ENCODE measurements around the gene MOV10L1. TPM values are rescaled to one million over a fixed set of nuclear protein-coding genes. Genes with fewer than 3 reads are reported as not detected.

Gene MOV10L1
- polyA plus RNA-seq, 3 donors: 0.31 to 0.92 (median 0.79) TPM

DNA sequence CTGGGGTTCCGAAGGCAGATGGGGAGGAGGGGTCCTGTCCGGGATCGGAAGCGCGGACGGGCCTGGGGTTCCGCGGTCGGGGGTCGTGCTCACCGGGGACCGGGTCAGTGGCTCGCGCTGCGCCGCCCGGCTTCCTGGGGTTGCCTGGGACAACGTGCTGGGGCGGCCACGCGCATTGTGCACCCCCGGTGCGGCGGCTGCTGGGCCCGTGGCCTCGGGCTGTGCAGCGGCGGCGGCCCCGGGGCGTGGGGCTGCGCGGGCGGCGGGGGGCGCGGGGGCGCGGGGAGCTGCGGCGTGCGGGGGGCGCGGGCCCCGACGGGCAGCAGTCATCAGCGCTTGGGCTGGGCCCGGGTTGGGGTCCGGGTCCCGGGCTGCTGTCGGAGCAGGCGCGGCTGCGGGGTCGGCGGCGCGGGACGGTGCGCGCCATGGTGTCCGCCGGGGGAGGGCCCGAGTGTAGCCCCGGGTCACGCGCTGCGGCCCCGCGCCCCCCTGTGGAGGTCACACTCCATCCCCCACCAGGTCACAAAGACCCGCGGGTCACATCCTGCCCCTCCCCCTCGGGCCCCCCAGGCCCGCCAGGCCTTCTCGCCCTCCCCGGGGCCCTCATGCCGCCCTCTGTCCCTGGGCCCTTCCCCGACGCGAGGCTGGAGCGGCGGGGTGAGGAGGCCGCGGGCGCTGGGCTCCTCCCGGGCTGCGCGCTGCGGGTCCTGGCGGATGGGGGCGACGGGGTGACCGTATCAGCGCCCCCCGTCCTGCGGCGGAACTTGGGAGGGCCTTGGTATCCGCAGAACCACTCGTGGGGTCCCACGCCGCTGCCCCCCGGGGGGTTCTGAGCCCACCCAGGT, 31.5 kb upstream of the MOV10L1 start, which contains the start of gene TTLL8:
TTLL8 (minus strand) TSS at position 238 of the 845 bp plus-strand sequence.
- 11 to 25% (median 12%) methylated on average over 29 to 99 of the region's 102 CpGs for WGBS, 3 donors

DNA sequence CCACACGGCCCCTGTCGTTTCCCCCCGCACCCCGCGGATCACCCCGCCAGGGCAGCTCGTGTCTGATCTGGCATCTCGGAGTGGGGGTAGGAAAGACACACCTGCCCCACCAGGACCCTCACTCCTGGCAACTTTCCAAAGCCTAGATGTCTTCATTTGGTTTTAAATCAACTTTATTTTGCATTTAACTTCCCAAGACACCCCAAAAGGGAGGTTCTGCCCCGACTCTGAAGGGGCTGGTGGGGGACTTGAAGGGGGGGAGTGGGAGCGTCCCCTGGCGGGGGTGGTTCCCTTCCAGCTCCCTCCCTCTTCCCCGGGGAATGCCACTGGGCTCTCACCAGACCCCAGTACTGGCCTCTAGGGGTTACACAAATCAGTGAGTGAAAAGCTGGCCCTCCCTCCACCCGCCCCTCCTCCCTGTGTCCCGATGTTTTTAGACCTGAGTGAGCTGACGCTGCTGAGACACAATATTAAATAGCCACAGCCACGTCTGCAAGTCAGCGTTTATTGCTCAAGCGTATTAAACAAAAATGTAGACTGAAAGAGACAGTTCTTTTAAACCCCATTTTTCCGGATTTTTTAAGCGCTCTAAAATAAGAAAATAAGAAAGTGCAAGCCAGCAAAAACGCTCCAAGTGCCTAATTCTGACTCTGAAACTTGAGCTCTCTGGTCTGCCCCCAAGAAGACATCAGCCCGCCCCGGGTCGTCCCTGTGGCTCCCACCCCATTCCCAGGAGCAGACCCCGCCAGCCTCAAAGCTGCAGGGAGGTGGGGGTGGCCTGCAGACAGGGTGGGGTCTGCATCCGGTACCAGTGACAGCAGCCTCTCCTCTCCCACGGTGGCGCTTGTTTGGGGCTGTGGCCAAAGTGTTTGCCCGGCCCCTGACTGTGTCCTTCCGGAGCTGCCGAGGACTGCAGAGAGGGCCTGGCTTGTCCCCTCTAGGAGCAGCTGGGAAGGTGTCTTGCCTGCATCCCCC, 30.6 kb upstream of the MOV10L1 start:
- 17 to 44% (median 21%) methylated on average over 30 to 31 of the region's 31 CpGs for WGBS, 3 donors
- no peak overlapping the region for H3K27ac ChIP-seq (ENCODE audit: low read depth, low read length)

More for the DNA sequence above, 31.5 kb upstream of the MOV10L1 start, which contains the start of gene TTLL8:
- no peak within 1 kb of the TSS for H3K27ac ChIP-seq (ENCODE audit: low read depth, low read length)

DNA sequence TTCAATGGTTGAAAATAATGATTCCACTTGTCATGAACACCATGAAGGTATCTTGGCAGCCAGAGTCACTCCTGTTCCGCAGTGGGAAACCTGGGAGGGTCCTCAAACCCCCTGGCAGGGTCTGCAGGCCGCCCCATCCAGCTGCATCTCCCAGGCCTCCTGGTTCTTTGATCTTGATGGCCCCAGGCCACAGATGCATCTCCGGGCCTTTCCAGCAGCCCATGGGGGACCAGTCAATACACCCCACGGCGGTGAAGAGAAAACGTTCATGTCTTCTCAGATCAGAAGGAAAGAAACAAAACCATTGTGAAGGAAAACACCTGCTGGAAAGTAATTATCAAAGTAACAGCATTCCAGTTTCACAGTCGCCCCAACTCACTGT, 29.9 kb upstream of the MOV10L1 start:
- 84 to 90% (median 89%) methylated on average over 7 of the region's 7 CpGs for WGBS, 3 donors

DNA sequence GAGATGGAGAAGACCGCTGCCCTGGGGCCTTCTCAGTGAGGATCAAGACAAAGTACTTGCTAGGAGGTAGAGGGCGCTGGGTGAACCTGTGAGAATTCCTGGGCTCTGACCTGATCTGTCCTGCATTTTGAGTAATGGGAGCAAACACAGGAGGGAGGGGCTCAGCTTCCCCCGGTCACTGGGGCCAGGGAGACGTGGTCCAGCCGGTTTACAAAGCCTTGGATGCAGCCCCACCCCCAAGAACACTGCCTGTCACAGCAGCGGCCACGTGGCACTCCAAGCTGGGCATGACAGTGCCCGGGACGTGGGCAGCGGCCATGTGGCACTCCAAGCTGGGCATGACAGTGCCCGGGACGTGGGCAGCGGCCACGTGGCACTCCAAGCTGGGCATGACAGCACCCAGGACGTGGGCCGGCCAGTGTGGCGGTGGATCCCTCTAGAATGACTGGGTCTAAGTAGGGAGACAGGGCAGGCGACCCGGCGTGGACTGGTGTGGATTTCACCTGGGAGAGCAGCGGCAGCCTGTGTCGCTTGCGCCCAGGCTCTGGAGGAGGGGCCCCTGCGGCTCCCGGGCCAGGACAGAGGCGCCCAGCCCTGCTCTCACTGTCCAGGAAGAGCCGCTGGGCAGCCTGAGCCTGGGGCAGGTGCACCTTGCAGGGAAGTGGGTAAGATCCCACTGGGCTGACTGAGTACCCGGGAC, 29.2 kb upstream of the MOV10L1 start:
- 42 to 76% (median 69%) methylated on average over 27 to 28 of the region's 28 CpGs for WGBS, 3 donors
- H3K27ac ChIP-seq (ENCODE audit: low read depth, low read length): no peak overlapping the region

More for the DNA sequence above, 29.9 kb upstream of the MOV10L1 start:
- H3K27ac ChIP-seq (ENCODE audit: low read depth, low read length): no peak overlapping the region

DNA sequence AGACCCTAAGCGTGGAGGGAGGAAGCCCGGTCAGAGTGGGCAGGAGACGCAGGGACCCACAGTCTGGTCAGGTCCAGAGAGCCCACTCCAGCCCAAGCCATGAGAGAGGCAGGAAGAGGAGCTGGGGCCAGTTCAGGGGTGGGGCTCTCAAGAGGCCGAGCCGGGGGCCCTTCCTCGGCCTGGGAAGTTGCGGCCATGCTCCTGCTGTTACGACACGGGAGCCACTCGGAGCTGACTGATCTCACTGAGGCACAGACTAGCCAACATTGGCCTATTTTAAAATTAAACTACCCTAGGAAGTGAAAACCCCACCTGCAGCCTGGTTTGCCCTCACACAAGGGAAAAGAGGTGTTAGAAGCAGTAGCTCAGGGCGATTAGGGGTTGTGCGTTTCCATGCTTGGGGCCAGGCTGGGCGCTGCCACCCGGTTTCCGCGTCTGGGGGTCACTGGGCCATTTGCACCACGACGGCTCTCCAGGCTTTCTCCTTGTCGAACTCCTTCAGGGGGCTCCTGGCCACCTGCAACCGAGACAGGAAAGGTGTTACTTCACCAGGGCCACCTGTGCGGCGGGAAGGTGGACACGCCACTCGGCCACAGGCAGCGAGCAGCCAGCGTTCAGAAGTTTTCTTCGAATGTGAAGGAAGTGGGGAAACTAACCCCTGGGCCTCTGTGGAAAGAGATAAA, 28.5 kb upstream of the MOV10L1 start:
- 40 to 80% (median 49%) methylated on average over 27 of the region's 27 CpGs for WGBS, 3 donors
- H3K27ac ChIP-seq (ENCODE audit: low read depth, low read length): no peak overlapping the region

DNA sequence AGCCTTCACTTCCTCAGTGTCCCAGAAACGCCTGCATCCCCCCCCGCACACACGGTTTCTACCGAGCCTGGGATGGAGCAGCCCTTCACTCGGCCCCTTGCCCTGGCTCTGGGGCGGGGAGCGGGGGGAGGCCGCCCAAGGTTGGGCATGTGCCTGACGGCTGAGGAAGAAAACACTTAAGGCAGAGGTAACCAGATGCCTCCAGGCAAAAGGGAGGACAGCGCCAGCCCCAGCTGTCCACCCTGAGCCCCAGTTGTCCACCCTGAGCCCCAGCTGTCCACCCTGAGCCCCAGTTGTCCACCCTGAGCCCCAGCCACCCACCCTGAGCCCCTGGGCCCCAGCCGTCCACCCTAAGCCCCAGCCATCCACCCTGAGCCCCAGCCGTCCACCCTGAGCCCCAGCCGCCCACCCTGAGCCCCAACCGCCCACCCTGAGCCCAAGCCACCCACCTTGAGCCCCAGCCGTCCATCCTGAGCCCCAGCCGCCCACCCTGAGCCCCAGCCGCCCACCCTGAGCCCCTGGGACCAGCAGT, 27.9 kb upstream of the MOV10L1 start:
- WGBS, 3 donors: 54 to 88% (median 63%) methylated on average over 15 to 17 of the region's 17 CpGs
- no peak overlapping the region for H3K27ac ChIP-seq (ENCODE audit: low read depth, low read length)

DNA sequence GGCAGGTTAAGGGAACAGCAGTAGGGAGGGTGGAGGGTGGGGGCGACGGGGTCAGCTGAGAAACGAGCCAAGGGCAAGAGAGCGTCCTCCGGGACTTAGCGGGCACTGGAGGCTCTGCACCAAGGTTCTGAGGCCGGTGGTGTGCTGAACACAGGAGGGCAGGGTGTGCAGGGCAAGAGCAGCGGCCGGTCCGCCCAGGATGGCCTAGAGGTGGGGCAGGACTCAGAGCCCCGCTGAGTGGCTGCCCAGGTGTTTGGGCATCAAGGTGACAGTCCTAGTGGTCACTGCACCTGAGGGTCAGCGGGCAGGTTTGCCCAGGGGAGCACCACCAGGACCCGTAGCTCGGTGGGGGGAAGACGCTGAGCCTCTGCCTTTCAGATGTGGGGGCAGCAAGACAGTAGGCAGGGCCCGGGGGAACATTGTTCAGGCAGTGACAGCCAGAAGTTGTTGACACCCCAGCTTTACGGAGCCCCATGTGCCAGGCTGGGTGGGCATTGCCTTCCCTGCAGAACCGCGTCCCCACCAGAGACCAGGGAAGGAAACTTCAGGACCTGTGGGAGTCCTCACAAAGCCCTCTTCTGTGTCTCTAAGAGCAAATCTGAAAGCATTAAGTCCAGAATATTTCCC, 27.2 kb upstream of the MOV10L1 start:
- WGBS, 3 donors: 90 to 92% (median 90%) methylated on average over 19 of the region's 19 CpGs
- H3K27ac ChIP-seq (ENCODE audit: low read depth, low read length): no peak overlapping the region

DNA sequence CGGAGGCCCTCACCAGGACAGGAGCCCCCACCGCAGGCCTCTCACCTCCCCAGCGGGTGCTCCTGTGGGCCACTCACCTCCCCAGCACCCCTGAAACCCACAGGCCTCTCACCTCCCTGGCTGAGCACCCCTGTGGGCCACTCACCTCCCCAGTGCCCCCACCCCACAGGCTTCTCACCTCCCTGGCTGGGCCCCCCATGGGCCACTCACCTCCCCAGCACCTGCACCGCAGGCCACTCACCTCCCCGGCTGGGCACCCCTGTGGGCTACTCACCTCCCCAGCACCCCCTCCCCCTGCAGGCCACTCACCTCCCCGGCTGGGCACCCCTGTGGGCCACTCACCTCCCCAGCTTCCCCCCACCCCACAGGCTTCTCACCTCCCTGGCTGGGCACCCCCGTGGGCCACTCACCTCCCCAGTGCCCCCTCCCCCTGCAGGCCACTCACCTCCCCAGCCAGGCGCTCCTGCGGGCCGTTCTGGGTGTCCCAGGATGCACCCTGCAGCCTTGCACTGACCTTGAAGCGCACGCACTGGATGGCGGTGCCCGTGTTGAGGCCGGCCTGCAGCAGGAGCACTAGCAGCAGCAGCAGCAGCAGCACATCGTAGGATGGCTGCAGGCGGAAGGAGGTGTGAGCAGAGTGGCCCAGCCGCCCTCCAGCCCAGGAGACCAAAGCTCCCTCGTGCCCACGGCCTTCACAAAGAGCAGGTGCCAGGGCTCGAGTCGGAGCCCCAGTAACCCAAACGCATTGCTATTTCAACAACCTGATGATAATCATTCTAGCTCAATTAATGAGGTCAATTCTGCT, 26.0 kb upstream of the MOV10L1 start:
- 62 to 85% (median 81%) methylated on average over 20 to 23 of the region's 23 CpGs for WGBS, 3 donors
- H3K27ac ChIP-seq (ENCODE audit: low read depth, low read length): no peak overlapping the region

DNA sequence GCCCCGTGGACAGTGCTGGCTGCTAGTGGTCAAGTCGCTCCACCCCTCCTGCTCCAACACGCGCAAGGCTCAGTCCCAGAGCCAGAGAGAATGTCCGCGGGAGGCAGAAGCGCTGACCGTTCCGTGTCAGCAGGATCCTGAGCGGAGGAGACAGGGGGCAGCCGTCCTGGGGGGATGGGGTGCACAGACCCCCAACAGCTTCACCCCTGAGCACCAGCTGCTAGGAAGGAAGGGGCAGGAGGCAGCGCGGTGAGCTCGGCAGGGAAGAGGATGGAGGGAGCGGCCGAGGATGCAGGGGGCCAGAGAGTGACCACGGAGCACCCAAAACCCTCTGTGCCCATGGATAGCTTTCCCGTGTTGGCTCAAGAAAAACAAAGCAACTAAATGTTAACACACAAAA, 25.4 kb upstream of the MOV10L1 start:
- no peak overlapping the region for H3K27ac ChIP-seq (ENCODE audit: low read depth, low read length)
- 65 to 73% (median 73%) methylated on average over 18 of the region's 18 CpGs for WGBS, 3 donors

DNA sequence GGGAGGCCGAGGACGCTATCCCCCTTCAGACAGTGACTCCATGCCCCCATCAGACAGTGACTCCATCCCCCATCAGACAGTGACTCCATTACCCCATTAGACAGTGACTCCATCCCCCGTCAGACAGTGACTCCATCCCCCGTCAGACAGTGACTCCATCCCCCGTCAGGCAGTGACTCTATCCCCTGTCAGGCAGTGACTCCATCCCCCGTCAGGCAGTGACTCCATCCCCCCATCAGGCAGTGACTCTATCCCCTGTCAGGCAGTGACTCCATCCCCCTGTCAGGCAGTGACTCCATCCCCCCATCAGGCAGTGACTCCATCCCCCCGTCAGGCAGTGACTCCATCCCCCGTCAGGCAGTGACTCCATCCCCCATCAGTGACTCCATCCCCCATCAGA, 22.6 kb upstream of the MOV10L1 start:
- 67 to 81% (median 72%) methylated on average over 8 of the region's 8 CpGs for WGBS, 3 donors

DNA sequence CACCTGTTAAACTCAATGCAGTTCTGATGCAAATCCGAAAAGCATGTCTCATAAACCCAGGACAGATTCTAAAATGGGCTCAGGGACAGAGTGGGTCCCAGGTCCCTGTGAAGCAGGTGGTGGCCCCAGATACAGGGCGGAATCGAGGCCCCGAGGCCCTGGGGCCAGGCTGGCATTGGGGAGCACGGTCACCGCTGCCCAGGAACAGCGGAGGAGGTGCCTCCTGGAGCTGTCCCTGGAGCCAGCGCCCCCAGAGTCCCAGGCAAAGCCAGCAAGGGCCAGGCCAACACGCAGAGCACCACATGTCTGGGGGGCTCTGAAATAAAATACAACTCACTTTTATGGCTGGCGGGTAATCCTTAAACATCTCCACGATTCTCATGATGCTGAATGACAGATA, 21.7 kb upstream of the MOV10L1 start:
- 84 to 85% (median 85%) methylated on average over 11 of the region's 11 CpGs for WGBS, 3 donors

More for the DNA sequence above, 22.6 kb upstream of the MOV10L1 start:
- H3K27ac ChIP-seq (ENCODE audit: low read depth, low read length): no peak overlapping the region

DNA sequence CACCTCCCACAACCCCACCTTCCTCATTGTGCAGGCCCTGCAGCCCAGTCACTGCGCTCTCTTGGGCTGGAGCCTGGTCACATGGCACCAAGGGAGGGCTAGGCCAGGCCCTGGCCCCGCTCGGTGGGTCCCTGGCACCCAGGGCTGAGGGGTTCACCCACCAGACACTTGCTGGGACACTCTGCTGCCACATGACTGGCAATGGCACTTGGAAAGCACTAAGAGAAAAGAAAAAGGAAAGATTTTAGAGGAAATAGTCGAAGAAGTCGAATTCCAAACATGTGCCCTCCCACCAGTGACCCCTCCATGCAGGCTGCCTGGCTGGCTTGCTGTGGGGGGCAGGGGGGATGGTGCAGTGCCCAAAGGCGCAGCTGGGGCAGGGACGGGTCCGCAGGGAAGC, 19.4 kb upstream of the MOV10L1 start:
- WGBS, 3 donors: 81 to 89% (median 85%) methylated on average over 8 of the region's 8 CpGs
- H3K27ac ChIP-seq (ENCODE audit: low read depth, low read length): no peak overlapping the region

More for the DNA sequence above, 21.7 kb upstream of the MOV10L1 start:
- no peak overlapping the region for H3K27ac ChIP-seq (ENCODE audit: low read depth, low read length)

DNA sequence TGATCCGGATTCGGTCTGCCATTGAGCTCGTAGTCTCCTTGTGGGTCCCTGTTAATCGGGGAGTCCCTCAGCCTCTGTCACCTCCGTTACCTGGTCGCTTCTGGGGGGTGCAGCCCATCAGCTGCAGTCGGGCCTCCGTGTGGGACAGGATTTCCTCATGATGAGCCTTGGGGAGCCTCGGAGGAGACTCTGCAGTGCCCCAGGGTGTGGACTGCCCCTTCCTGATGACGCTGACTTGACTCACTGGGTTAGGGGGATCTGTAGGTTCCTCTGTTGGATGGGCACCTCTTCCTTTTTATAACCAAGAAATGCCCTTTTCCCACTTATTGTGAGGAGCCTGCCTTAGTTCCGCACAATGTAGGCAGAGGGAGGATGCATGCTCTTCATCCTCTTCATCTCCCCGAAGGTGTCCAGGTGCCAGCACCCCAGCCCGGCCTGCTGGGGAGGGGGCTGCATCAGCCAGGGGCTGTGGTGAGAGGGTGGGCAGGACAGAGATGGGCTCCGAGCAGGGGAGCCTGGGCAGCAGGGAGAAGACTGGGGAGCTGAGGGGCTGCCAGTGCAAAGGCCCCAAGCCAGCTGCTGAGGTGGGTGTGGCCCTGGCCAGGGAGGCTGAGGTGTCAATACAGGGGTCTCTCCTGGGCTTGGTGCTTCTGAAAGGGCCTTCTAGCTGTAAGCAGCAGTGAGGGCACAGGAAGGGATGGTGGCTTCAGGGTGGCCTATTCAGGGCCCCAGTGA, 18.2 kb upstream of the MOV10L1 start:
- H3K27ac ChIP-seq (ENCODE audit: low read depth, low read length): no peak overlapping the region
- WGBS, 3 donors: 87 to 88% (median 87%) methylated on average over 14 of the region's 14 CpGs

DNA sequence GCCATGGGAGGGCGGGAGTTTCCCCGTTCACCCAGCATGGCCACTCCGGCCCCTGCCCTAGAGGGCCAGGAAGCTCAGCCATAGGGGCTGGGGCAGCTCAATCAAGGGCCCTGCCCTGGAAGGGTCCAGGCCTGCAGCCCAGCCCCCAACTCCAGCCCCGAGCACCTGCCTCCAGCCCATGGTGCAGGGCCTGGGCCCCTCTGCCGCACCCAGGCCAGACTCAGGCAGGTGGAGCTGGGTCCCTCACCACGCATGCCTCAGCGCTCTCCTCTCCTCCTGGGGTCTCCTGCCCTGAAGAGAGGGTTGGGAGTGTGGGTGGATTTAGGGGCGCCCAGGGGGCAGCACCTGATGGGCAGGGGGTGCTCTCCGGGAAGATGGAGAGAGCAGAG, 17.6 kb upstream of the MOV10L1 start:
- 89 to 93% (median 90%) methylated on average over 5 to 9 of the region's 9 CpGs for WGBS, 3 donors
- H3K27ac ChIP-seq (ENCODE audit: low read depth, low read length): no peak overlapping the region

DNA sequence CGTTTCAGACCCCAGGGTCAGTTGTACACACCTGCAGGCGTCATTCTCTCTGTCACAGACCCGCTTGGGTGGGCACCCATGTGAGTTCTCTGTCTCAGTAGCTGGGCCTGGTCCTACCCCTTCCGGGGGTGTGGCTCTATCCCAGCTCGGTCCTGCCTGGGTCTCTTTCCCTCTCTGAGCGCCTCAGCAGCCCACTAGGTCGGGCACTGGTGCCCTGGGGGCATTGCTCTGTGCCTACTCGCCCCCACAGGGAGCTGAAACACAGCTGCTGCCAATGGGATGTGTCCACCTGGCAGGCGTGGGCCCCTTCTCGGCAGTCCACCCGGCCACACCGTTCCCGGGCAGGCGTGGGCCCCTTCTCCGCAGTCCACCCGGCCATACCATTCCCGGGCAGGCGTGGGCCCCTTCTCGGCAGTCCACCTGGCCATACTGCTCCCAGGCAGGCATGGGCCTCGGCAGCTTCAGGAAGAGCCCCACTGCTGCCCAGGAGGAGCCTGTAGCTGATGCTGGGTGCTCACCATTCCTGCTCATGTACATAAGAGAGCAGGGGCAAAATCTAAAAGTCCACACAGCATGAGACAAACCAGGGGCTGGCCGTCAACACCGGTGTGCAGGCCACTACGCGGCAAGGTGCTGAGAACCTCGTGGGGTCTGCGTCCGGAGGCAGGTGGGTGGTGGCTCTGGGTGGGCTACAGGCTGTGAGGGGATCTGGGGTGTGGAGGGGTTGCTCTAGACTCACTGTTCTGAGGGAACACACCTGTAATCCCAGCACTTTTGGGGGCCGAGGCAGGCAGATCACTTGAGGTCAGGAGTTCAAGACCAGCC, 16.9 kb upstream of the MOV10L1 start:
- no peak overlapping the region for H3K27ac ChIP-seq (ENCODE audit: low read depth, low read length)
- WGBS, 3 donors: 85 to 90% (median 89%) methylated on average over 28 of the region's 28 CpGs
